DMS53 (cell line): ENCODE measurements around the gene GADD45B.
"Not testable (repeated sequence)": the region's sequence is repeated elsewhere in the genome, so short reads cannot be mapped to it uniquely, and the experiment has no call there.

Experiments used
- DNase-seq: peaks from one replicate; lab custom pipeline; 2025; lab: John Stamatoyannopoulos, UW

The GADD45B gene

DNA sequence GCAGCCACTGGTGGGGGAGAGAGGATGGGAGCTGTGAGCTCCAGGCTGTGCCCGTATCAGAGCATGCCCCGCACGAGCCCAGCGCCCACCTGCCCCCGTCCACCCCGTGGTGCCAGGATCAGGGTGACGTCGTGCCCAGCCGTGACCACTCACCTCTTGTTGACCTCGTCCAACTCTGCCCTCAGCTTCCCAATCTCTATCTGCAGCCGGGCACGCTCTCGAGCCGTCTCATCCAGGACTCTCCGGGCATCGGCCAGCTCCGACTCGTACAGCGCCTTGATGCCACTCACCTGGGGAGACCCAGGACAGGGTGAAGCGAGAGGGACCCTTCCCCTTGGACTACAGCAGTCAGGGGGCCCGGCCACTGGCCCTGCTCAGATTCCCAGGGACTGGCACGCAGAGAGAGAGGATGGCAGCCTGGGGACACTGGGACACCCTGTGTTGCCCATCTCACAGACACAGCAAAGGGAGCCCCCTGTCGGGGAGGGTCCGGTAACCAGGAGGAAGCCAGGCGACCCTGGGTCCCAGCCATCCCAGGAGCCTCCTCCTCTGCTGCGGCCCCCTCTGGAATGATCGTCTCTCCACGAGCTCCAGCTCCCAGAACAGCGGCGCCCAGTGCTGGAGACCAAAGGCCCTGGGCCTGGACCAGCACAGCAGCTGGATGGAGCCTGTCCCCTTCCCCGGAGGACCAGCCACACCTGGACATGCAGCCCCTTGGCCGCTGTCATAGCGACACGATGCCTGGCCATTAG lies 31.5 kb upstream of the GADD45B start:
- no peak for DNase-seq

DNA sequence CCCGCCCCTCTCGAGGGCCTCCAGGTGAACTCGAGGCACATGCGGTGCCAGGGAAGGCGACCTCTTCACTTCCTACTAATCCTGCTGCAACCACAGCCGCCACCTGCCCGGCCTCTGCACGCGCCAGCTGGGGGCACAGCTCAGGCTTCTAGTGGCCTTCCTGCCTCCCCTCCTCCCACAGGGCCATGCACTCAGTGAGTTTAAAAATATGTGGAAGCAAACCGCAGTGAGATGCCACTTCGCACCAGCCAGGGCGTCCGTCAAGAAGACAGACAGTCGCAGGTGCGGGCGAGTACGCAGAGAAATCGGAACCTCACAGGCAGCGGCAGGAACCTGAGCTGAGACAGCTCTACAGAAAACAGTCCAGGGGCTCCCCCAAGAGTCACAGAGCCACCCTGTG lies 29.5 kb upstream of the GADD45B start:
- no peak for DNase-seq

DNA sequence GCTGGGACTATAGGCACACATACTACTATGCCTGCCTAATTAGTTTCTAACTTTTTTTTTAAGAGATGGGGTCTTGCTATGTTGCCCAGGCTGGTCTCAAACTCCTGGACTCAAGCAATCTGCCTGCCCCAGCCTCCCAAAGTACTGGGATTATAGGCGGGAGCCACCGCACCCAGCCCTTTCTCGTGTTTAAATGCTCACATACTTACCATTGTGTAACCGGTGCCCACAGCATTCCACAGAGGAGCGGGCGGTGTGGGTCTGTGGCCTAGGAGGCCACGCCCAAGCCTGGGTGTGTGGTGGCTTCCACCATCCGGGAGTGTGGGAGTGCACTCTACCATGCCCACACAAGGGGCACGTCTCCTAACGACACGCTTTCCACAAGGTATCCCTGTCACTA lies 26.9 kb upstream of the GADD45B start:
- DNase-seq = no peak

DNA sequence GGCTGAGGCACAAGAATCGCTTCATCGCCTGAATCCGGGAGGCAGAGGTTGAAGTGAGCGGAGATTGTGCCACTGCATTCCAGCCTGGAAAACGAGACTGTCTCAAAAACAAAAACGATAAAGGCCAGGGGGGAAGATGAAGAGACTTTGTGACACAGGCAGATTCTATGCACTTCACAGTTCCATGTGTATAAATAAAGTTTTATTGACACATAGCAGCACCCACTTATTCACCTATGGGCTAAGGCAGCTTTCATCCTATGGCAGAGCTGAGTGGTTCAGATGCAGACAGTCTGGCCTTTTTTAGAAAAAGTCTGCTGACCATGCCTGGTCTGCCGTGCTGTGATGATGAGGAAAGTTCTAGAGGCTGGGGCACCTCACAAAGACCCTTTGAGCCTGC lies 24.8 kb upstream of the GADD45B start:
- no peak for DNase-seq

DNA sequence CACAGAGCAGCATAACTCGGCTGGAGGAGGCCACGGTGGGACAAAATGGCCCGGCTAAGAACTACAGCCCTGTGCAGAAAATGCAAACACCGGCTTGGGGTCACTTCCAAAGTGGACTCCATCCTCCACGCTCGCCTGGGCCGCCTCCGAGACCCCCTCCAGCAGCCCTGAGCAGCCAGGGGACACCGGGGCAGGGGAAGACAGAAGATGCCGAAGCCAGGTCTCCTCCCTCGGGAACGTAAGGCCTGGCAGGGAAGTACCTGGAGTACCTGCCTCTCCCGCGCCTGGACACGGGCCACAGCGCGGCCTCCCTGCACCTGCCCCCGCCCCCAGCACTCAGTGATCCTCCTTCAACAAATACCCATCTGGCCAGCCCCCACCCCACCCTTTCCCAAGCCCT lies 24.2 kb upstream of the GADD45B start:
- no peak for DNase-seq

DNA sequence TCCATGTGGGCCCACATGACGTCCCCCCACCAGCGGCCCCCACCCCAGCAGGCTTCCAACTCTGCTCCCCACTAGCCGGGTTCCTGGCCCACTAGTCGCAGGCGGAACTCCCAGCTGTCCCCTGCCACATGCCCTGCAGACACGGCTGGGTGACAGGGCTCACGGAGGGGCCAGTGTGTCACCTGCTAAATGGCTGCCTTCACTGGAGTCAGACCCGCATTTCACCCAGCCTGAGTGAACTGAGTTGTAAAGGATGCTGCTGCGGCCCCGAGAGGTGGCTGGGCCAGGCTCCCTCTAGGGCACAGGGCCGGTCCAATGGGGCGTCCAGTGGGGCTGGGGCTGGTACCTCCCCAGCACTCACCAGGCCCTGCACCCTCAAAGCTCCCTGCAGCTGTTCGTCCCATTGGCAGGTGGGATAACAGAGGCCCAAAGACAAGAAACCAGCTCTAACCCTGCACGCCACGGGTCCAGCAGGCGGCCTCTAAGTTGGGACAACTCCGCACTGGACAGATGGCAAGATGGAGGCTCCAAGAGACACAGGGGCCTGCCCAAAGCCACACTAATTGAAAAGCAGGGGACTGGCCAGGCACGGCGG lies 22.4 kb upstream of the GADD45B start:
- no peak for DNase-seq

DNA sequence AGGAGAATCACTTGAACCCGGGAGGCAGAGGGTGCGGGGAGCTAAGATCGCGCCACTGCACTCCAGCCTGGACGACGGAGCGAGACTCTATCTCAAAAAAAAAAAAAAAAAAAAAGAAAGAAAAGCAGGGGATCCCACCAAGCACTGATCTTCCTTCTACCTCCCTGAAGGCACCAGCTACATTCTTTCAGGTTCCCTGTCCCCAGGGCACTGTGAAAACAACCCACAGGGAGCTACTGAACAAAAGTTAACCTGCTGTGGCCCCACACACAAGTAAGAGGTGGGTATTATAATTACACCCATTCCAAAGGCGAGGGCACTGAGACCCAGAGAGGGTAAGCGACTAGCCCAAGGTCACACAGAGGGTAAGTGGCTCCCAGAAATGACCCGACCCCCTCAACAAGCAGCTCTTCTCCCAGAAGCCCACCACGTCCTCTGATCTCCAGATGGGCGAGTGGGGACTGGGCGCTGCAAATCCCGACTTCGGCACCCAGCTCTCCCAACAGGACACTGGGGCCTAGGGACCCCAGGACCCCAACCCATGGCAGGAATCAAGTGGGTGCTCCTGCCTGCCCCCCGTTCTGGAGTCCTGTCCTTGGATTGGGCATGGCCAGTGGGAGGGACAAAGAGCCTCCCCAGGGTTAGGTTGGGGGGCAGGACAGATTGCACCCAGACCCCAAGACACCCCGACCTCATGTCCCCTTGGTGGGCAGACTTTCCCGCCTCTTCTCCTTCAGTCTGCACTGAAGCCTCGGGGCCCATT lies 21.5 kb upstream of the GADD45B start:
- no peak for DNase-seq

DNA sequence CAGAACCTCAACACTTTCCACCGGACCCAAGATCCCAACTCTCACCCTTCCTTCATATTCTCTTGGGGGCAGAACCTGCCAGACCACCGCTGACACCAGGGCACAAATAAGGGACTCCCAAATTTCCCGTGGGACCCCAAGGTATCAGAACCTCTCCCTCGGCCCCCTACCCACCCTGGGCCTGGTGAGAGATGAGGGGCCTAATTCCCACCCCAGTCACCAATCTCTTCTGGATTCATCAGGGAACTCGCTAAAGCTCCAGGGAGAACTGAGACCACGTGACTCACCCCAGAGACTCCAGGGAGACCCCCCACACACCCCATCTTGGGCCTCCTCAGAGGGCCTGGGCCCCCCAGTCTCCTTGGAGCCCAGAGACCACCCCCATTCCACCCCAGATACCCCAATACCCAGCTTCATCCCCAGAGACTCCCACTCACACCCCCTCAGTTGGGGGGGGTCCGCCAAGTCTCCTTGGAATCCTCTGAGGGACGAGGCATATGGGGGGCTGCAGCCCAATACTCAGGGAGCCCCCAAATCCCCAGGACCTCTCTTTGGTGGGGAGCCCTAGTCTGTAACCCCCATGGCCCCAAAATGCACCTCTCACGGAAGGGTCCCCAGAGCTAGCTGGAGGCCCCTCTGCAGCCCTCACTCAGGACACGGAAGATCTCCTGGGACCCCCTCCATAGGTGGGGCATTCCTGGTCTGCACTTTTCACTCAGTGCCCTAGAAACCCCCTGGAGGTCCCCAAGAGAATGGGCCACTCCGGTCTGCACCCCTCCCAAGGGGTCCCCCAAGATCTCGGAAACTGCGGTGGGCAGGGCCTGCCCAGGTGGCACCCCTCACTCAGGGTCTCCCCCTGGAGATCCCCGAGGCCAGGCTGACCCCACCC lies 20.7 kb upstream of the GADD45B start:
- DNase-seq = no peak

DNA sequence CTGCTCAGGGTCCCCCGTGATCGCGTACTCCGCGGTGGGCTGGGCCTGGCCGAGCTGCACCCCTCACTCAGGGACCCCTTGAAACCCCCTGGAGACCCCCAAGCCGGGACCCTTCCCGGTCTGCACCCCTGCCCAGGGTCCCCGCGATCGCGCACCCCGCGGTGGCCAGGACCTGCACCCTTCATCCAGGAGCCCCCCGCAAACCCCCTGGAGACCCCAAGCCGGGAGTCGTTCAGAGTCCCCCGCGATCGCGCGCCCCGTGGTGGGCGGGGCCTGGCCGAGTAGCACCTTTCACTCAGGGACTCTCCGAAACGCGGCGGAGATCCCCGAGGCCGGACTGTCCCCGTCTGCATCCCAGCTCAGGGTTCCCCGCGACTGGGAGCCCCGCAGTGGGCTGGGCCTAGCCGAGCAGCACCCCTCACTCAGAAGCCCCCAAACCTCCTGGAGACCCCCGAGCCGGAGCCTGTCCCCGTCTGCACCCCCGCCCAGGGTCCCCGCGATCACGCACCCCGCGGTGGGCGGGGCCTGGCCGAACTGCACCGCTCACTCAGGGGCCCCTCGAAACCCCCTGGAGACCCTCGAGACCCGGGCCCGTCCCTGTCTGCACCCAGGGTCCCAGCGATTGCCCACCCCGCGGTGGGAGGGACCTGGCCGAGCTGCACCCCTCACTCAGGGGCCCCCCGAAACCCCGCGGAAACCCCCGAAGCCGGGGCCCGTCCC lies 19.9 kb upstream of the GADD45B start:
- peak; percentile 50 for DNase-seq

DNA sequence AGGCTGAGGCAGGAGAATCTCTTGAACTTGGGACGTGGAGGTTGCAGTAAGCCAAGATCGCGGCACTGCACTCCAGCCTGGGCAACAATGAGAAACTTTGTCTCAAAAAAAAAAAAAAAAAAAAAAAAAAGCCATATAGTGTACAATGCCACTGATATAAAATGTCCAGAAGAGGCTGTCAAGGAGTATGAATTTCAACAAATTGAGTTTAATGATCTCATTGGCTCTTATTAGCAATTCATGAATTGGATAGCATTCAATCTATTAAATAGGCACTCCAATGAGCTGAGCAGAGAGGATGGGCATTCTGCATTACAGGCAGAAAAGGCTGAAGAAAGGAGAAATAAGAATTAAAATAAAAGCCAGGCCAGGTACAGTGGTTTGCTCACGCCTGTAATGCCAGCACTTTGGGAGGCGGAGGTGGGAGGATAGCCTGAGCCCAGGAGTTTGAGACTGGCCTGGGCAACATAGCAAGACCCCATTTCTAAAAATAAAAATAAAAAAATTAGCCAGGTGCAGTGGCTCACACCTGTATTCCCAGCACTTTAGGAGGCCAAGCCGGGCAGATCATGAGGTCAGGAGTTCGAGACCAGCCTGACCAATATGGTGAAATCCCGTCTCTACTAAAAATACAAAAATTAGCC lies 18.4 kb upstream of the GADD45B start:
- DNase-seq = no peak

DNA sequence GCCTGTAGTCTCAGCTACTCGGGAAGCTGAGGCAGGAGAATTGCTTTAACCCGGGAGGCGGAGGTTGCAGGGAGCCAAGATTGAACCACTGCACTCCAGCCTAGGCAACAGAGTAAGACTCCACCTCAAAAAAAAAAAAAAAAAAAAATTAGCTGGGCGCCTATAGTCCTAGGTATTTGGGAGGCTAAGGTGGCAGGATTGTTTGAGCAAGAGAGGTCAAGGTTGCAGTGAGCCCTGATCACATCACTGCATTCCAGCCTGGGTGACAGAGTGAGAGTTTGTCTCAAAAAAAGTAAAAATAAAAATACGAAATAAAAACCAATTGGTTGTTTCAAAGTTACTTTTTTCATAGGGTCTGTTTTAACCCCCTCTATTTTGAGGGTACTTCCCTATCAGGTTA lies 17.9 kb upstream of the GADD45B start:
- DNase-seq = no peak

DNA sequence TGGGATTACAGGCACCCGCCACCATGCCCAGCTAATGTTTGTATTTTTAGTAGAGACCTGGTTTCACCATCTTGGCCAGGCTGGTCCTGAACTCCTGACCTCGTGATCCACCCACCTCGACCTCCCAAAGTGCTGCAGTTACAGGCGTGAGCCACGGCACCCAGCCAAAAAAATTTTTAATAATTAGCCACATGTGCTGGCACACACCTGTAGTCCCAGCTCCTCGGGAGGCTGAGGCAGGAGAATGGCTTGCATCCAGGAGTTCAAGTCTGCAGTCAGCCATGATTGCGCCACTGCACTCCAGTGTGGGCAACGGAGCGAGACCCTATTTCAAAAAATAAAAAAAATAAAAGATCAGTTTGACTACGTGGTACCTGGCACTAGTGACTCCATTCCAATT lies 17.2 kb upstream of the GADD45B start:
- not testable (repeated sequence) for DNase-seq

DNA sequence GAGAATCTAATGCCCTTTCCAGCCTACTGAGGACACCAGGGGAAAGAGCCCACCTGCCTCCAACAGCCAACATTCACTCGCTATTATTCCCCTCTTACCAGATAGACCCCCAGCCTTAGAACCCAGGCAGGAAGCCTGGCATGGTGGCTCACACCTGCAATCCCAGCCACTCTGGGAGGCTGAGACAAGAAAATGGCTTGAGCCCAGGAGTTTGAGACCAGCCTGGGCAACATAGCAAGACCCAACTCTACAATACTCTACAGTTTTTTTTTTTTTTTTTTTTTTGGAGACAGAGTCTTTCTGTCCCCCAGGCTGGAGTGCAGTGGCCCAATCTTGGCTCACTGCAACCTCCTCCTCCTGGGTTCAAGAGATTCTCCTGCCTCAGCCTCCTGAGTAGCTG lies 15.7 kb upstream of the GADD45B start:
- DNase-seq = no peak

DNA sequence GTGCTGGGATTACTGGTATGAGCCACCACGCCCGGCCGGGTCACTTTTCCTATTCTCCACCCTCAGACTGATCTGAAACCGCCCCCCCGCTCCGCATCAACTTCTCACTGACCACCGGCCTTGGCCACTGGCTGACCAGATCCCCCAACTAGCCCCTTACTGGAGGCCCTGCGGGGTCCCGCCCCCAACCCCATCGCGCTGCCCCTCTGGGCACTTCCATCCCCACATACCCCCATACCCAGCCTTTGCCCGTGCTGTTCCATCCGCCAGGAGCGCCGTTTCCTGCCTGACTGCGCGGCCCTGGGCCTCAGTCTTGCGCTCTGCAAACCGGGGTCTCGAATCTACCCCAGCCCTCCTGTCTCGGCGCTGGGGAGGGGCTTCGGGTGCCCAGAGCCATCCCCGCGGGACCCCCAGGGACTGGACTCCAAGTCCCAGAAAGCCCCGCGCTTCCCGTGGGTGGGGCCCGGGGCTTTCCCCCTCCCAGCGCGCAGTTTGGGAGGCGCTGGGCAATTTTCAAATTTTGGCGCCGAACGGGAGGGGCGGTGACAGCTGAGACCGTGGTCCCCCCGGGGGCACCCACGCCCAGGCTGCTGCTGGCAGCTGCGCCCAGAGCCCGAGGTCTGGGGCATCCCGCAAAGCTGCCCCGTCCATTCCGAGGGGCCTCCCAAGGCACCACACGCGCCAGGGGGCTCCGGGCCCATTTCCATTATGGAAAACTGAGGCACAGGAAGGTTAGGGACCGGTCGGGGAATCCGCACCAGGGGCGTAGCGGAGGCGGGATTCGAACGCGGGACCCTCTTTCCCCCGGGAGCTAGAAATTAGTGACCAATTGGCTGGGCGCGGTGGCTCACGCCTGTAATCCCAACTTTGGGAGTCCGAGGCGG lies 13.9 kb upstream of the GADD45B start:
- peak; percentile 57 for DNase-seq

DNA sequence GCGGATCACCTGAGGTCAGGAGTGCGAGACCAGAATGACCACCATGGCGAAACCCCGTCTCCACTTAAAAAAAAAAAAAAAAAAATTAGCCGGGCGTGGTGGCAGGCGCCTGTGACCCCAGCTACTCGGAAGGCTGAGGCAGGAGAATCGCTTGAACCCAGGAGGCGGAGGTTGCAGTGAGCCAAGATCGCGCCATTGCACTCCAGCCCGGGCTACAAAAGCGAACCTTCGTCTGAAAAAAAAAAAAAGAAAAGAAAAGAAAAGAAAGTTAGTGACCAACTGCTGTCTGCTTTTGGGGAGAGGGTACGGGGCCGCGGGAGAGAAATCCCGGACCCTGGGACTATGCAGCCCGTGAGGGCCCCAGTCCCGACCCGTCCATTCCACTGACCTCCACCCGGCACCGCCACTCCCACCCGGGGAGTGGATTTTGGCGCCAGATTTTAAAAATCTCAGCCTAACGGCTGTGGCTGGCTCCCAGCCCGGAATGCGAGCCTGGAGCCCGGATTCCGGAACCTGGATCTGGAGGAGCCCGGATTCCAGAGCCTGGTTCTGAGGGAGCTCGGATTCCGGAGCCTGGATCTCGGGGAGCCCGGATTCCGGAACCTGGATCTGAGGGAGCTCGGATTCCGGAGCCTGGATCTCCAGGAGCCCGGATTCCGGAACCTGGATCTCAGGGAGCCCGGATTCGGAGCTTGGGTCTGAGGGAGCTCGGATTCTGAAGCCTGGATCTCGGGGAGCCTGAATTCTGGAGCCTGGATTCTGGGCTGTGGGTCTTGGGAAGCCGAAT lies 13.1 kb upstream of the GADD45B start:
- peak; percentile 72 for DNase-seq

DNA sequence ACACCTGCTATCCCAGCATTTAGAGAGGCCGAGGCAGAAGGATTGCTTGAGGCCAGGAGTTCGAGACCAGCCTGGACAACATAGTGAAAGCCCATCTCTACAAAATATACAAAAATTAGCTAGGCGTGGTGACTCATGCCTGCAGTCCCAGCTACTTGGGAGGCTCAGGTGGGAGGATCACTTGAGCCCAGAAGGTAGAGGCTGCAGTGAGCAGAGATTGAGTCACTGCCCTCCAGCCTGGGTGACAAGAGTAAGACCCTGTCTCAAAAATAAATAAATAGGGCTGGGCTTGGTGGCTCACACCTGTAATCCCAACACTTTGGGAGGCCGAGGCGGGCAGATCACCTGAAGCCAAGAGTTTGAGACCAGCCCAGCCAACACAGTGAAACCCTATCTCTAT lies 12.2 kb upstream of the GADD45B start:
- not testable (repeated sequence) for DNase-seq

DNA sequence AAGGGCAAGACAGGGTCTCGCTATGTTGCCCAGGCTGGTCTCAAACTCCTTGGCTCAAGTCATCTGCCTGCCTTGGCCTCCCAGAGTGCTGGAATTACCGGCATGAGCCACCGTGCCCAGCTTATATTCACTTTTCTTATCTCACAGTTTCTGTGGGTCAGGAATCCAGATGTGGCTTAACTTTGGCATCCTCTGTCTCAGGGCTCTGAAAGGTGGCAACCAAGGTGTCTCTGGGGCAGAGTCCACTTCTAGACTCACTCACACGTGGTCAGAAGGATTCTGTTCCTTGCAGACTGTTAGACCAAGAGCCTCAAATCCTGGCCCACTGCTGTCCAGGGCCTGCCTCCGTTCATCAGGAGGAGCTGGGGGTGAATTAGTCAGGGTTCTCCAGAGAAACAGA lies 11.5 kb upstream of the GADD45B start:
- DNase-seq = no peak

DNA sequence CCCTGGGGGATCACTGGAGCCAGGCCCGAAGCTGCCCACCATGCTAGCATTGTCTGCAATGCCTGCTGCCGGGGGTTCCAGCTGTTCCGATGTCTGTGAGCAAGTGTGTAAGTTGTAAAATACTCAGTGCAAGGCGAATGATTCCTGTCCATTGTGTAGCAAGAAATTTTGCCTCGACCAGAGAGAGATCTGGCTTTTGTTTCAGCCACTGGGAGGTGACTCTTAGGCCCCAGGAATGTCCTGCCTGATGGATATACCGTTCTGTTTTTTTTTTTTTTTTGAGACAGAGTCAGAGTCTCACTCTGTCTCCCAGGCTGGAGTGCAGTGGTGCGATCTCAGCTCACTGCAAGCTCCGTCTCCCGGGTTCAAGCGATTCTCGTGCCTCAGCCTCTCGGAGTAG lies 7.3 kb upstream of the GADD45B start:
- DNase-seq = no peak
